A549 (cell line): Measurements from ENCODE around the gene CMIP. TPM values are rescaled to one million over a fixed set of nuclear protein-coding genes. Genes with fewer than 3 reads are reported as not detected.
A peak's percentile ranks its signal among the peaks of the same experiment; 100 is the strongest.

Experiments used
- ATAC-seq, 2 experiments: fragments of 200-7000 bp in 1 of 2; fragments of >200 bp in 1 of 2; cut with Nextera tagmentation in 1 of 2; cut with Tn5 transposase in 1 of 2; 3 replicates each; pipeline versions ENCODE4 v1.8.0 to v1.9.1; 2018 to 2020; ENCODE audit warnings: mild to moderate bottlenecking in 1 of 2, moderate library complexity in 1 of 2
- CTCF ChIA-PET: fragments of 300-600 bp; sonication (Branson Sonifier 250); formaldehyde crosslinking; extraction: SDS; loops from one replicate; lab custom pipeline; 2021; ENCODE audit warnings: antibody characterized with exemption, inconsistent platforms; lab: Yijun Ruan, JAX
- POLR2A ChIA-PET: fragments of 350-600 bp; formaldehyde crosslinking; extraction: SDS; loops from one replicate; lab custom pipeline; 2021; ENCODE audit warnings: antibody characterized with exemption, inconsistent platforms; lab: Yijun Ruan, JAX
- DNase-seq, 2 experiments: peaks; one replicate each; pipeline versions ENCODE4 v3.0.0 to v3.0.0-alpha.2; 2011 to 2016; ENCODE audit warnings: low read depth in 1 of 2, low spot score in 1 of 2
- FAIRE-seq: peaks from 2 replicates; lab custom pipeline; 2011; peaks lifted over from hg19 to GRCh38; lab: Jason Lieb, UNC
- H3K27ac ChIP-seq, 2 experiments: fragments of >200 bp; sonication (Bioruptor Twin); formaldehyde crosslinking; 3 replicates each; pipeline ENCODE4 v1.5.1; 2016 to 2017
- H3K4me1 ChIP-seq: fragments of >200 bp; sonication (Bioruptor Twin); formaldehyde crosslinking; 3 replicates; pipeline ENCODE4 v1.6.1; 2016
- H3K4me2 ChIP-seq: fragments of >200 bp; sonication (Bioruptor Twin); formaldehyde crosslinking; 3 replicates; pipeline ENCODE4 v1.6.1; 2016
- H3K4me3 ChIP-seq: fragments of >200 bp; sonication (Bioruptor Twin); formaldehyde crosslinking; 3 replicates; pipeline ENCODE4 v1.5.1; 2016
- H3K9me3 ChIP-seq: fragments of >200 bp; sonication (Bioruptor Twin); formaldehyde crosslinking; 3 replicates; pipeline ENCODE4 v1.6.1; 2016
- CEBPB ChIP-seq, 2 experiments: fragments of >200 bp in 1 of 2; sonication (Bioruptor Twin) in 1 of 2; formaldehyde crosslinking in 1 of 2; IDR thresholded peaks; 2 replicates each; pipeline ENCODE4 v1.6.1; 2012 to 2016
- CHD4 ChIP-seq: fragments of 200-600 bp; sonication (generic); IDR thresholded peaks from 2 replicates; pipeline ENCODE4 v1.6.1; 2016; ENCODE audit warnings: antibody characterized with exemption, mild to moderate bottlenecking, borderline replicate concordance
- EP300 ChIP-seq, 2 experiments: fragments of >200 bp; sonication (Bioruptor Twin); formaldehyde crosslinking; IDR thresholded peaks; 2 replicates in 1 of 2; 3 replicates in 1 of 2; pipeline ENCODE4 v1.6.1; 2016 to 2017
- HDAC2 ChIP-seq: fragments of 200-600 bp; sonication (generic); IDR thresholded peaks from 2 replicates; pipeline ENCODE4 v1.6.1; 2016
- HOXB13 ChIP-seq: fragments of 250-450 bp; sonication (Bioruptor Pico); IDR thresholded peaks from 2 replicates; pipeline ENCODE4 v1.5.0; 2020; ENCODE audit warnings: low read depth, mild to moderate bottlenecking, moderate library complexity
- KDM1A ChIP-seq: fragments of 200-600 bp; sonication (generic); IDR thresholded peaks from 2 replicates; pipeline ENCODE4 v1.6.1; 2016; ENCODE audit warnings: low read depth, mild to moderate bottlenecking
- MAFK ChIP-seq: fragments of 450-650 bp; IDR thresholded peaks from 2 replicates; pipeline ENCODE4 v1.6.1; 2014; ENCODE audit not compliant: partially characterized antibody
- NFE2L2 ChIP-seq: fragments of 150-350 bp; conservative IDR thresholded peaks from 2 replicates; pipeline ENCODE4 v1.6.1; 2014; ENCODE audit warnings: low read length
- NPAS2 ChIP-seq: fragments of 250-450 bp; sonication (Bioruptor Pico); IDR thresholded peaks from 2 replicates; pipeline ENCODE4 v1.8.0; 2022; ENCODE audit warnings: mild to moderate bottlenecking, moderate library complexity, borderline replicate concordance
- POLR2AphosphoS2 ChIP-seq: conservative IDR thresholded peaks from 2 replicates; pipeline ENCODE4 v1.6.1; 2012; ENCODE audit warnings: low read length, improper control_type of control experiment, inconsistent platforms
- RAD21 ChIP-seq, 2 experiments: fragments of >200 bp in 1 of 2; sonication (Bioruptor Twin) in 1 of 2; formaldehyde crosslinking in 1 of 2; IDR thresholded peaks in 1 of 2; conservative IDR thresholded peaks in 1 of 2; 2 replicates in 1 of 2; 3 replicates in 1 of 2; pipeline ENCODE4 v1.6.1; 2012 to 2018; ENCODE audit warnings: inconsistent platforms in 1 of 2
- RFX5 ChIP-seq: fragments of 450-650 bp; IDR thresholded peaks from 2 replicates; pipeline ENCODE4 v1.7.1; 2014; ENCODE audit warnings: antibody characterized with exemption, mild to moderate bottlenecking, moderate library complexity
- RNF2 ChIP-seq: fragments of 200-600 bp; sonication (generic); IDR thresholded peaks from 2 replicates; pipeline ENCODE4 v1.6.1; 2016; ENCODE audit warnings: low read depth, mild to moderate bottlenecking, antibody characterized with exemption, moderate library complexity, borderline replicate concordance
- SREBF2 ChIP-seq: fragments of 450-650 bp; IDR thresholded peaks from 2 replicates; pipeline ENCODE4 v1.6.1; 2014; ENCODE audit warnings: mild to moderate bottlenecking, moderate library complexity
- TP53 ChIP-seq: fragments of 250-450 bp; sonication (Bioruptor Pico); IDR thresholded peaks from 2 replicates; pipeline ENCODE4 v1.5.0; 2021; ENCODE audit warnings: mild to moderate bottlenecking, moderate library complexity
- WGBS: methylation state at CpG from one replicate; pipeline ENCODE4 v1.1.6; 2017; ENCODE audit errors: missing lambda C conversion rate; 5-methylcytosine and 5-hydroxymethylcytosine counted together
- polyA plus RNA-seq, 4 experiments: library from polyadenylated mRNA; depleted of rRNA in 3 of 4; stranded (reverse); fragments of >200 nt; fragmentation: RNase III in 1 of 4; extraction: RNeasy Plus Mini Kit Qiagen cat#74134 plus additional on column Dnase treatment in 1 of 4; gene quantifications; 2 replicates in 3 of 4; 3 replicates in 1 of 4; pipeline ENCODE4 v1.2.3, GENCODE V29; 2011 to 2017
- TF ChIP-seq, protein P1 (sequence below): fragments of >200 bp; sonication (Bioruptor Twin); formaldehyde crosslinking; IDR thresholded peaks from 2 replicates; pipeline ENCODE4 v1.6.1; 2016
- TF ChIP-seq, protein P2 (sequence below): IDR thresholded peaks from 2 replicates; pipeline ENCODE4 v1.6.1; 2012
- TF ChIP-seq, protein P3 (sequence below): fragments of 250-450 bp; sonication (Bioruptor Pico); IDR thresholded peaks from 2 replicates; pipeline ENCODE4 v1.5.0; 2021; ENCODE audit warnings: mild to moderate bottlenecking, moderate library complexity, borderline replicate concordance
- TF ChIP-seq, protein P4 (sequence below): fragments of 250-450 bp; sonication (Bioruptor Pico); IDR thresholded peaks from 2 replicates; pipeline ENCODE4 v1.5.0; 2020; ENCODE audit warnings: low read depth, mild to moderate bottlenecking, moderate library complexity
- TF ChIP-seq, protein P5 (sequence below): fragments of 200-600 bp; sonication (generic); IDR thresholded peaks from 2 replicates; pipeline ENCODE4 v1.6.1; 2016; ENCODE audit warnings: antibody characterized with exemption, mild to moderate bottlenecking, moderate library complexity

The CMIP gene
- polyA plus RNA-seq, 2 of the 4 experiments (the other 2 are of a cell fraction): 21.6 to 125 TPM

DNA sequence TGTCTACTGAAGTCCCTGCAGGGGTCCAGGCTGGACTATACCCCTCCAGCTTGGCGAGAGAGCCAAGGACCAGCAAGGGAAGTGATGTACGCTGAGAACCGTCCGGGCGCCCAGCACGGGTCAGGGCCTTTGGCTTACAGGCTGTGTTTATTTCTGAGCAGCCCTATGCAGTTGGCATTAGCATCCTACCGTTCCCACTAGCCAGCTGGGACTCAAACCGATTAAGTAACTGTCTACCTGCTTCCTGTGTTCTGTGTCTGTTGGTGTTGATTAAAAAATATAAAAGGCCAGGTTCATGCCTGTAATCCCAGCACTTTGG is 73.8 kb downstream of the CMIP start (continued):
- TF ChIP-seq SREBF2 (no peak), CHD4 (no peak), HDAC2 (no peak)

DNA sequence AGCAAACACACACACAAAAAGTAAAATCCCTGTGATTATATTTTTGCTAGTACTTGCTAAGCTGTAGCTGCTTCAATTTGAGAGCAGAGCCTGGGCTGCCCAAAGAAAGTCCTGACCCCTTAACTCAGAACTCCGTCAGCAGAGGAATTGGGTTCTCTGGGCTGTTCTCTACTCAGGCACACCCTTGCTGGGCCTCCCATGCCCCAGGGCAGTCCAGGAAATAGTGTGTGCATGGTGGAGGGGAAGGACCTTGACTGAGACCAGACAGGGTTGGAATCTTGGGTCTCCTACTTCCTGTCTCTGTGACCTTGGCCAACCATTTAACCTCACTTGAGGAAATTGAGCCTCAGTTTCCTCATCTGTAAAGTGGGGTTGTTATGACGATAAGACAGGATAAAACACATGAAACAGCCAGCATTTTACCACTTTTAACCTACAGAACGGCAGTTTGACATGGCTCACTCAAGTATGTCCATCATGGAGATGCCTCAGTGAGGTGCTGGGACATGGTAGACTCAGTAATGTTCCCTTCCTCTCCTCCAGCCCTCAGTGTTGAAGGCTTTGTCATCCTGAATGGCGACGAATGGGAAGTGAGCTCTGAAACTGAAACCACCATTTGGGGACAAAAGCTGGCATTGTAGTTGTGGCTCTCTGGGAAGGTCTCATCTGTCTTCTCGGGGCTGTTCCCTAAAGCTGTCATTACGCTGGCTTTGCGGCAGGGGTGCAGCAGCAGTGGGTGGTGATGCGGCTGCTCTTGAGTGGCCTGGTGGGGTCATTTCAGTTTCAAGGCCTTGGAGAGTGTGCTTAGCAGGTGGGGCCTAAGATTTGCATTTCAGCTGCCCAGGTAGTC is 74.9 kb downstream of the CMIP start:
- Histone ChIP-seq H3K4me2 (peak overlapping the region; percentile 8; the same call in 1 of the 3 replicates), H3K27ac (peak overlapping the region; percentile 22 to 74; a peak in 4 of 6 replicates), H3K4me1 (peaks cover 79% of the 10 kb centered on the region), H3K9me3 (no peaks in the 10 kb centered on the region), H3K4me3 (no peak overlapping the region)
- ChIA-PET POLR2A (no interaction called here), CTCF (interaction anchor here (0.9 kb wide), 1 partner anchor 12 kb away, joined by 3 read pairs; no protein-coding TSS in a partner anchor)
- FAIRE-seq: no peak
- peak in 1 of 2 experiments; percentile 9; a peak in 1 of 6 replicates for ATAC-seq
- WGBS: 93% methylated on average over 9 of the region's 9 CpGs
- no peak for DNase-seq
- TF ChIP-seq POLR2AphosphoS2 (0 out of 2 replicates have a peak, but pooled peaks have one; percentile 49), HOXB13 (CRISPR knock-in tag) (no peak)

DNA sequence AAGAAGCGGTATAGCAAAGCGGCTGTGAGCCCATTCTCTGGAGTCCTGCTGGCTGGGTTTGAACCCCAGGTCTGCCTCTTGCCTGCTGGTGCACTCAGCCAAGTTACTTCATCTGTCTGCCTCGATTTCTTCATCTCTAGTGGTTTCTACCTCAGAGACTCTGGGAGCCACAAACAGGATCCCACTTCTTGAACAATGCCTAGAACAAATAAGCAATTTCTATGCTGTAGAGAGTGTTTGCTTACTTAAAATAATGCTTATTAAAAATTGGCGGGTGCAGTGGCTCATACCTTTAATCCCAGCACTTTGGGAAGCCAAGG is 75.5 kb downstream of the CMIP start:
- no peak overlapping the region for H3K4me3 ChIP-seq
- H3K4me1 ChIP-seq: peaks cover 79% of the 10 kb centered on the region
- no peaks in the 10 kb centered on the region for H3K9me3 ChIP-seq
- no peak for ATAC-seq
- WGBS: 97% methylated on average over 4 of the region's 4 CpGs
- H3K4me2 ChIP-seq: no peak overlapping the region
- no peak for DNase-seq
- H3K27ac ChIP-seq: peak overlapping the region in 1 of 2 experiments; percentile 74; a peak in 3 of 6 replicates
- CTCF ChIA-PET: interaction anchor here (0.9 kb wide), 1 partner anchor 12 kb away, joined by 3 read pairs; no protein-coding TSS in a partner anchor
- POLR2A ChIA-PET: interaction anchor here (0.6 kb wide), 1 partner anchor 41 kb away, joined by 7 read pairs; no protein-coding TSS in a partner anchor
- TF ChIP-seq NPAS2 (CRISPR knock-in tag) (no peak), MAFK (no peak), RAD21 (conservative IDR thresholded peaks at IDR 0.05 in 1 of 2, IDR thresholded peaks at IDR 0.05 in 1 of 2) (no peak), POLR2AphosphoS2 (no peak), EP300 (IDR thresholded peaks at IDR 0.05) (no peak), RFX5 (no peak), RNF2 (no peak), NFE2L2 (no peak)
- TF ChIP-seq, protein P1, sequence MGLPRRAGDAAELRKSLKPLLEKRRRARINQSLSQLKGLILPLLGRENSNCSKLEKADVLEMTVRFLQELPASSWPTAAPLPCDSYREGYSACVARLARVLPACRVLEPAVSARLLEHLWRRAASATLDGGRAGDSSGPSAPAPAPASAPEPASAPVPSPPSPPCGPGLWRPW: no peak
- TF ChIP-seq, protein P2, sequence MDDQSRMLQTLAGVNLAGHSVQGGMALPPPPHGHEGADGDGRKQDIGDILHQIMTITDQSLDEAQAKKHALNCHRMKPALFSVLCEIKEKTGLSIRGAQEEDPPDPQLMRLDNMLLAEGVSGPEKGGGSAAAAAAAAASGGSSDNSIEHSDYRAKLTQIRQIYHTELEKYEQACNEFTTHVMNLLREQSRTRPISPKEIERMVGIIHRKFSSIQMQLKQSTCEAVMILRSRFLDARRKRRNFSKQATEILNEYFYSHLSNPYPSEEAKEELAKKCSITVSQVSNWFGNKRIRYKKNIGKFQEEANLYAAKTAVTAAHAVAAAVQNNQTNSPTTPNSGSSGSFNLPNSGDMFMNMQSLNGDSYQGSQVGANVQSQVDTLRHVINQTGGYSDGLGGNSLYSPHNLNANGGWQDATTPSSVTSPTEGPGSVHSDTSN: no peak
- TF ChIP-seq, protein P3, sequence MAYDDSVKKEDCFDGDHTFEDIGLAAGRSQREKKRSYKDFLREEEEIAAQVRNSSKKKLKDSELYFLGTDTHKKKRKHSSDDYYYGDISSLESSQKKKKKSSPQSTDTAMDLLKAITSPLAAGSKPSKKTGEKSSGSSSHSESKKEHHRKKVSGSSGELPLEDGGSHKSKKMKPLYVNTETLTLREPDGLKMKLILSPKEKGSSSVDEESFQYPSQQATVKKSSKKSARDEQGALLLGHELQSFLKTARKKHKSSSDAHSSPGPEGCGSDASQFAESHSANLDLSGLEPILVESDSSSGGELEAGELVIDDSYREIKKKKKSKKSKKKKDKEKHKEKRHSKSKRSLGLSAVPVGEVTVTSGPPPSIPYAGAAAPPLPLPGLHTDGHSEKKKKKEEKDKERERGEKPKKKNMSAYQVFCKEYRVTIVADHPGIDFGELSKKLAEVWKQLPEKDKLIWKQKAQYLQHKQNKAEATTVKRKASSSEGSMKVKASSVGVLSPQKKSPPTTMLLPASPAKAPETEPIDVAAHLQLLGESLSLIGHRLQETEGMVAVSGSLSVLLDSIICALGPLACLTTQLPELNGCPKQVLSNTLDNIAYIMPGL (CRISPR knock-in tag): no peak
- no peak for FAIRE-seq

DNA sequence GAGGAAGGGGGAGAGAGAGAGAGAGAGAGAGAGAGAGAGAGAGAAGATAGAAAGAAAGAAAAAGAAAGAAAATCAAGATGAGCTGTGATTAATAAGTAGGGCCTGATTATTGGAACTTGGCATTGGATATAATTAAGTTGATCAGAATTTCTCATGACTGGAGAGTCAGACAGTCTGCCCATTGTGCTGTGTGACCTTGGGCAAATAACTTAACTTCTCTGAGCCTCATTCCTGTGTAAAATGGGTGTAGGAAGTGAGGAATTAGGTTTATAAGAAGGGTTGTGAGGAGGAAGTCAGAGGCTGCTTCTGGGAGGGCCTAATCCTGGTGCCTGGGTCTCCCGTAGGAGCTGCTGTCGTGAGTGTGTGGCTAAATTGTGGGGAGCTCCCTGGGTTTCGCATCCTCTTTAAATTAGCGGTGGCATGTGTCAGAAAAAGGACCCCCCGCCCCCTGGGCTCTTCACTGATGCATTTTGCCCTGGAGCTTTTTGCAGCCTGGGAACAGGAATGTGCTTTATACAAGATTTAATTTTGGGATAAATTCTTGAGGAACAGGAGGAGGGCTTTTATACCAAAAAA is 76.0 kb downstream of the CMIP start:
- H3K4me2 ChIP-seq: no peak overlapping the region
- CTCF ChIA-PET: interaction anchor here (2.0 kb wide), 1 partner anchor 19 kb away, joined by 6 read pairs; no protein-coding TSS in a partner anchor
- no peak for FAIRE-seq
- POLR2A ChIA-PET: interaction anchor here (0.6 kb wide), 1 partner anchor 42 kb away, joined by 7 read pairs; no protein-coding TSS in a partner anchor
- no peaks in the 10 kb centered on the region for H3K9me3 ChIP-seq
- WGBS: 83% methylated on average over 5 of the region's 5 CpGs
- ATAC-seq: no peak
- H3K27ac ChIP-seq: peak overlapping the region in 1 of 2 experiments; percentile 74; a peak in 3 of 6 replicates
- no peak for DNase-seq
- peaks cover 79% of the 10 kb centered on the region for H3K4me1 ChIP-seq
- H3K4me3 ChIP-seq: no peak overlapping the region
- TF ChIP-seq, protein P4, sequence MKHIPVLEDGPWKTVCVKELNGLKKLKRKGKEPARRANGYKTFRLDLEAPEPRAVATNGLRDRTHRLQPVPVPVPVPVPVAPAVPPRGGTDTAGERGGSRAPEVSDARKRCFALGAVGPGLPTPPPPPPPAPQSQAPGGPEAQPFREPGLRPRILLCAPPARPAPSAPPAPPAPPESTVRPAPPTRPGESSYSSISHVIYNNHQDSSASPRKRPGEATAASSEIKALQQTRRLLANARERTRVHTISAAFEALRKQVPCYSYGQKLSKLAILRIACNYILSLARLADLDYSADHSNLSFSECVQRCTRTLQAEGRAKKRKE (CRISPR knock-in tag): no peak
- TF ChIP-seq CEBPB (IDR thresholded peaks at IDR 0.05): no peak
- TF ChIP-seq KDM1A: peak; percentile 25; the same call in 1 of the 2 replicates
- TF ChIP-seq TP53 (CRISPR knock-in tag): no peak
- TF ChIP-seq, protein P1: no peak
- no peak for TF ChIP-seq RNF2
- TF ChIP-seq, protein P5, sequence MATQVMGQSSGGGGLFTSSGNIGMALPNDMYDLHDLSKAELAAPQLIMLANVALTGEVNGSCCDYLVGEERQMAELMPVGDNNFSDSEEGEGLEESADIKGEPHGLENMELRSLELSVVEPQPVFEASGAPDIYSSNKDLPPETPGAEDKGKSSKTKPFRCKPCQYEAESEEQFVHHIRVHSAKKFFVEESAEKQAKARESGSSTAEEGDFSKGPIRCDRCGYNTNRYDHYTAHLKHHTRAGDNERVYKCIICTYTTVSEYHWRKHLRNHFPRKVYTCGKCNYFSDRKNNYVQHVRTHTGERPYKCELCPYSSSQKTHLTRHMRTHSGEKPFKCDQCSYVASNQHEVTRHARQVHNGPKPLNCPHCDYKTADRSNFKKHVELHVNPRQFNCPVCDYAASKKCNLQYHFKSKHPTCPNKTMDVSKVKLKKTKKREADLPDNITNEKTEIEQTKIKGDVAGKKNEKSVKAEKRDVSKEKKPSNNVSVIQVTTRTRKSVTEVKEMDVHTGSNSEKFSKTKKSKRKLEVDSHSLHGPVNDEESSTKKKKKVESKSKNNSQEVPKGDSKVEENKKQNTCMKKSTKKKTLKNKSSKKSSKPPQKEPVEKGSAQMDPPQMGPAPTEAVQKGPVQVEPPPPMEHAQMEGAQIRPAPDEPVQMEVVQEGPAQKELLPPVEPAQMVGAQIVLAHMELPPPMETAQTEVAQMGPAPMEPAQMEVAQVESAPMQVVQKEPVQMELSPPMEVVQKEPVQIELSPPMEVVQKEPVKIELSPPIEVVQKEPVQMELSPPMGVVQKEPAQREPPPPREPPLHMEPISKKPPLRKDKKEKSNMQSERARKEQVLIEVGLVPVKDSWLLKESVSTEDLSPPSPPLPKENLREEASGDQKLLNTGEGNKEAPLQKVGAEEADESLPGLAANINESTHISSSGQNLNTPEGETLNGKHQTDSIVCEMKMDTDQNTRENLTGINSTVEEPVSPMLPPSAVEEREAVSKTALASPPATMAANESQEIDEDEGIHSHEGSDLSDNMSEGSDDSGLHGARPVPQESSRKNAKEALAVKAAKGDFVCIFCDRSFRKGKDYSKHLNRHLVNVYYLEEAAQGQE: no peak
